Glutamatergic neuron (in vitro differentiated cells): ENCODE data around the gene RIMS4. TPM values are rescaled to one million over a fixed set of nuclear protein-coding genes. Genes with fewer than 3 reads are reported as not detected.

Source experiments
- DNase-seq: peaks from one replicate; pipeline ENCODE4 v3.0.0; 2022
- H3K27ac Mint-ChIP-seq: one replicate; pipeline ENCODE4 v1.8.0; 2020; ENCODE audit warnings: mild to moderate bottlenecking, mixed read lengths, inconsistent platforms; ENCODE audit not compliant: unreplicated experiment
- H3K27me3 Mint-ChIP-seq: one replicate; pipeline ENCODE4 v1.8.0; 2020; ENCODE audit warnings: mild to moderate bottlenecking, moderate library complexity, mixed read lengths, inconsistent platforms; ENCODE audit not compliant: unreplicated experiment
- H3K36me3 Mint-ChIP-seq: one replicate; pipeline ENCODE4 v1.8.0; 2020; ENCODE audit warnings: mild to moderate bottlenecking, mixed read lengths, inconsistent platforms; ENCODE audit not compliant: unreplicated experiment
- H3K4me1 Mint-ChIP-seq: one replicate; pipeline ENCODE4 v1.8.0; 2020; ENCODE audit warnings: mild to moderate bottlenecking, low read depth, mixed read lengths, inconsistent platforms; ENCODE audit not compliant: unreplicated experiment
- H3K4me3 Mint-ChIP-seq: one replicate; pipeline ENCODE4 v1.8.0; 2020; ENCODE audit warnings: mild to moderate bottlenecking, mixed read lengths, inconsistent platforms; ENCODE audit not compliant: unreplicated experiment
- H3K9me3 Mint-ChIP-seq: one replicate; pipeline ENCODE4 v1.8.0; 2020; ENCODE audit warnings: mild to moderate bottlenecking, moderate library complexity, mixed read lengths, inconsistent platforms; ENCODE audit not compliant: unreplicated experiment
- total RNA-seq: library from RNA; stranded (reverse); fragmentation: NEBNext Ultra II Directional; extraction: Animal tissue kit (Norgen Biotek cat#: 25700); gene quantifications from one replicate; pipeline ENCODE4 v1.2.1, GENCODE V29; 2021; ENCODE audit not compliant: unreplicated experiment
- TF ChIP-seq, protein P1 (sequence below): fragments of 200-600 bp; sonication (generic); IDR thresholded peaks from one replicate; pipeline ENCODE4 v1.5.0; 2021; ENCODE audit not compliant: partially characterized antibody, unreplicated experiment

RIMS4 gene
- total RNA-seq, 1 donor from 2014 or later, result 96.1 TPM

DNA sequence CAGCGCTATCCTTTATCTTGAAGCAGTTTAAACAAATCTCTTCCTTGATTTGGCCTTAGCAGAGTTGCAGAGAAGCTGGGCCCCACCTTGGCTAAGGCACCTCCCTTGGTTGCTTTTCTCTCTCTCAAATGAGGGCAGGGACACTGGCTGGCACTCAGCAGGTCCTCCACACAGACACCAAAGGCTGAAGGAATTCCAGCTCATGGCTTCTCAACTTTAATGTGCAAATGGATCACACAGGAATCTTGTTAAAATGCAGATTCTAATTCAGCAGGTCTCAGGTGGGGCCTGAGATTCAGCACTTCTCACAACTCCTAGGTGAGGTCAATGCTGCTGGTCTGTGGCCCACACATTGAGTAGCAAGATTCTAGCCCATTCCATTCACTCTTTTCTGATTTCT, 25.7 kb downstream of the RIMS4 start:
- Mint-ChIP-seq H3K27me3 (no peaks in the 10 kb centered on the region), H3K36me3 (peaks cover 5% of the 10 kb centered on the region), H3K4me3 (no peak overlapping the region), H3K4me1 (peaks cover 26% of the 10 kb centered on the region), H3K27ac (no peak overlapping the region), H3K9me3 (no peaks in the 10 kb centered on the region)
- DNase-seq, result no peak
- TF ChIP-seq, protein P1, sequence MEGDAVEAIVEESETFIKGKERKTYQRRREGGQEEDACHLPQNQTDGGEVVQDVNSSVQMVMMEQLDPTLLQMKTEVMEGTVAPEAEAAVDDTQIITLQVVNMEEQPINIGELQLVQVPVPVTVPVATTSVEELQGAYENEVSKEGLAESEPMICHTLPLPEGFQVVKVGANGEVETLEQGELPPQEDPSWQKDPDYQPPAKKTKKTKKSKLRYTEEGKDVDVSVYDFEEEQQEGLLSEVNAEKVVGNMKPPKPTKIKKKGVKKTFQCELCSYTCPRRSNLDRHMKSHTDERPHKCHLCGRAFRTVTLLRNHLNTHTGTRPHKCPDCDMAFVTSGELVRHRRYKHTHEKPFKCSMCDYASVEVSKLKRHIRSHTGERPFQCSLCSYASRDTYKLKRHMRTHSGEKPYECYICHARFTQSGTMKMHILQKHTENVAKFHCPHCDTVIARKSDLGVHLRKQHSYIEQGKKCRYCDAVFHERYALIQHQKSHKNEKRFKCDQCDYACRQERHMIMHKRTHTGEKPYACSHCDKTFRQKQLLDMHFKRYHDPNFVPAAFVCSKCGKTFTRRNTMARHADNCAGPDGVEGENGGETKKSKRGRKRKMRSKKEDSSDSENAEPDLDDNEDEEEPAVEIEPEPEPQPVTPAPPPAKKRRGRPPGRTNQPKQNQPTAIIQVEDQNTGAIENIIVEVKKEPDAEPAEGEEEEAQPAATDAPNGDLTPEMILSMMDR, result no peak

DNA sequence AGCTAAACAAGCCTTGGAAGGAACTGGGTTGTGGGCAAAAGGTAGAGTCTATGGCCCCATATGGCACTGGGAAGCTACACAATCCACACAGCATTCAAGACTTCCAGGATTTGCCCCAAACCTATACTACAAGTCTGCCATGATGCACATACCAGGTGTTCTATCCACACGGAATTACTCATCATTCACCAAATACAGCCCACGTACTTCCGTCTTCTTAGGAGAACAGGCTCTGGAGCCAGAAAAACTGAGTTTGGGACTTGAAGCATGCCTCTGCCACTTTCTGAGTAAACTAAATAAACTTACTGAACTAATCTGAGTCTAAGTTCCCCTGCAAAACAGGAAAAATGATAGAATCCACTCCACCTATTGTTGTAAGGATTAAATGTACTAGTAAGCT, 28.6 kb downstream of the RIMS4 start:
- H3K36me3 Mint-ChIP-seq, result peaks cover under 1% of the 10 kb centered on the region
- no peak for DNase-seq
- H3K4me3 Mint-ChIP-seq, result no peak overlapping the region
- TF ChIP-seq, protein P1, result no peak
- H3K27ac Mint-ChIP-seq, result no peak overlapping the region
- H3K27me3 Mint-ChIP-seq, result no peaks in the 10 kb centered on the region
- no peaks in the 10 kb centered on the region for H3K9me3 Mint-ChIP-seq
- H3K4me1 Mint-ChIP-seq, result peaks cover 22% of the 10 kb centered on the region

DNA sequence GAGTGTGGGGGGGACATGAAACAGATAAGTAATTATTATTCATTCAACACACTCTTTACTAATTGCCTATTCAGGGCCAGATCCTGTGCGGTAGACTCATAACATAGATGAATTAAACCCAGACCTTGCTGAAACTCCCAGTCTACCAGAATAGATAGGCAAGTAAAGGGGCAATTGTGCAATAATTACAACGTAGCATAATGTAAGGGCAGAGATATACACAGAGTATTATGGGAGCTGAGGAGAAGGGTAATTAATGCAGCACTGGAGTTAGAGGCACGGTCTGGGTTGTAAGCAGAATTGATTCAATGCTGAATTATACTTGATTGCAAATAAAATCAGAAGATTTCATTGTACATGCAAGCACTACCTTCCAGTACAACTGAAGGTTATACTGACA, 29.2 kb downstream of the RIMS4 start:
- Mint-ChIP-seq H3K4me1 (peaks cover 17% of the 10 kb centered on the region), H3K27ac (no peak overlapping the region), H3K4me3 (no peak overlapping the region), H3K27me3 (no peaks in the 10 kb centered on the region), H3K36me3 (no peaks in the 10 kb centered on the region), H3K9me3 (no peaks in the 10 kb centered on the region)
- TF ChIP-seq, protein P1, result no peak
- DNase-seq, result no peak

DNA sequence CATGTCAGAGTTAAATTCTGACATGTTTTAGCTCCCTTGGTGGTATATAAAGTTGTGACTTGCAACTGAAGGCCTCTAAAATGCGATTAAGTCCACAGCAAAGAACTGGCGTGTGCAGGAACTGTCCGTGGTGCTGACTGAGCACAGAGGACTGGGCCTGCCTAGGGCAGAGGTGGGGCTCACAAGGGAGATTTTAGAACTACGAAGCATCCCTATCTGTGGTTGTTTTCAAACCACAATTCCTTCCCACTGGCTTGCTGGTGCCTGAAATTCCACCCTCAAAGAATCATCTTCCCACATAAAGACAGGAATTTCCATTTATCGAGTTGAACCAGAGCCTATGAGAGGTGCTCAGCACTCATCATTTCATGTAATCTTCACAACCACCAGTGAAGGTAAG, 30.1 kb downstream of the RIMS4 start:
- Mint-ChIP-seq H3K27ac (no peak overlapping the region), H3K27me3 (no peaks in the 10 kb centered on the region)

DNA sequence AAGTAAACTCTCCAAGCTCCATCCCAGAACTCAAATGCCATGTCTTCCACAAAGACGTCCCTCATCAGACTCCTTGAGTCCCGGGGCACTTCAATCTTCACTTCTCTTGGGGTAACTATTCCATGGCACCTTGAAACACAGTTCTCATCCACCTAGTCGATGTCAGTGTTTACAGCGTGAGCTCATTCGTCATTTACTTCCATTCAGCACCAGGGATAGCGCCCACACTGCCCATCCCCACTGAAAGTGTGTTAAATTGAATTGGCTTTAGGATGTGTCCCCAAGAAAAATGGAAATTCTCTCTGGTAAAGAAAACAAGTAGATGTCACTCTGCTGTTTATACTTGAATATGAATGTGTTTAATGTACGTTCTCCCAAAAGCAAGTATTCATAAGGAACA, 33.4 kb downstream of the RIMS4 start:
- TF ChIP-seq, protein P1, result no peak
- Mint-ChIP-seq H3K9me3 (no peaks in the 10 kb centered on the region), H3K4me1 (peaks cover 8% of the 10 kb centered on the region), H3K27me3 (no peaks in the 10 kb centered on the region), H3K27ac (no peak overlapping the region), H3K36me3 (no peaks in the 10 kb centered on the region), H3K4me3 (no peak overlapping the region)
- no peak for DNase-seq

More for the DNA sequence above, 30.1 kb downstream of the RIMS4 start:
- H3K4me3 Mint-ChIP-seq, result no peak overlapping the region
- TF ChIP-seq, protein P1, result no peak
- no peaks in the 10 kb centered on the region for H3K36me3 Mint-ChIP-seq
- no peak for DNase-seq
- H3K4me1 Mint-ChIP-seq, result peaks cover 9% of the 10 kb centered on the region
- no peaks in the 10 kb centered on the region for H3K9me3 Mint-ChIP-seq
